ENCODE measurements around the gene CORO2B. TPM values are rescaled to one million over a fixed set of nuclear protein-coding genes. Genes with fewer than 3 reads are reported as not detected.

The CORO2B gene
- polyA plus RNA-seq, 3 donors = 1.8 to 19.7 (median 7.8) TPM

- 48 to 62% (median 51%) methylated on average over 3 of the region's 3 CpGs for WGBS, 3 donors
These were observed 139.2 kb downstream of the CORO2B start for GRCh38 chr15:68717951-68718350.

DNA sequence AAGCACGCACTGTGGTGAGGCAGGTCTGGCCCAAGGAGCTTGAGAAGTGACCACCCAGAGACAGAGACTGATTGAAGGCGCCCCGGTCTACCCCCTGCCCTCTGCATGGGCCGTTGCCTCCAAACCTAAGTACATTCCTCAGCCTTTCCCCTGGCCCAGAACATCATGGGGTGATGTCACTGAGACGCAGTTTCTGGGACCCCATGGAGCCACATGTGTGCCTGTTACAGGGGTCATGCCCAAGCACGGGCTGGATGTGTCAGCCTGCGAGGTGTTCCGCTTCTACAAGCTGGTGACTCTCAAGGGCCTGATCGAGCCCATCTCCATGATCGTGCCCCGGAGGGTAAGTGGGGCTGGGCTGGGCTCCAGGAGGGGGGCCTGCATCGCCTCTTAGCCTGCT lies 139.7 kb downstream of the CORO2B start:
- no peak overlapping the region for H3K27ac ChIP-seq (ENCODE audit: low read depth, low read length)
- 88 to 98% (median 91%) methylated on average over 12 of the region's 12 CpGs for WGBS, 3 donors

More at GRCh38 chr15:68717951-68718350, 139.2 kb downstream of the CORO2B start:
- H3K27ac ChIP-seq (ENCODE audit: low read depth, low read length) = no peak overlapping the region

DNA sequence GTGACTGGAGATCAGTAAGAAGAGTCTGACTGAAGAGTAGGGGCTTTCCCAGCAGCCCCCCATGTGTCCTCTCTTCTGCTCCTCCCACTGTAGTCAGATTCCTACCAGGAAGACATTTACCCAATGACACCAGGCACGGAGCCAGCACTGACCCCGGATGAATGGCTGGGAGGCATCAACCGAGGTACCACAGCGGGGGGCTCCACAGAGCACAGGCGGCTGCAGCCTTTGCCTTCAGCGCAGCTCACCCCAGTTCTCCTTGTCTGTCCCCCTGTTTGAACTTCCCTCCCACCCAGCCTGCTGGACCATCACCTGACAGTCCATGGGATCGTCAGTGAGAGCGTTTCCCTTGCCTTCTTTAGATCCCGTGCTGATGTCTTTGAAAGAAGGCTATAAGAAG lies 140.3 kb downstream of the CORO2B start:
- WGBS, 3 donors = 87 to 92% (median 88%) methylated on average over 9 of the region's 9 CpGs
- H3K27ac ChIP-seq (ENCODE audit: low read depth, low read length) = no peak overlapping the region

- no peak overlapping the region for H3K27ac ChIP-seq (ENCODE audit: low read depth, low read length)
- WGBS, 3 donors = 76 to 87% (median 78%) methylated on average over 10 of the region's 10 CpGs
These were observed 140.9 kb downstream of the CORO2B start for GRCh38 chr15:68719672-68720071.

DNA sequence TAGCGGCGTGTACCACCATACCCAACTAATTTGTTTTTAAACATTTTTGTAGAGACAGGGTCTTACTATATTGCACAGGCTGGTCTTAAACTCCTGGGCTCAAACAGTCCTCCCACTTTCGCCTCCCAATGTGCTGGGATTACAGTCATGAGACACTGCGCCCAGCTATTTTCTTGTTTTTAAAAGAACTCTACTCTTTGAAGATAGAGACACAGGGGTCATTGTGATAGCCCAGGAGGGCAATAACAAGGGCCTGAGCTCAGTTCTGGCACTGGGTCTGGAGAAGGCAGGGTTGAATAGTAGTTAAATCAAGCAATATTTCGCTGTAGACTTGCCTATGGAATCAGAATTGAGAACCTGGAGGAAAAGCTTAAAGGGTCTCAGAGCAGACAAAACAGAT lies 143.1 kb downstream of the CORO2B start:
- no peak overlapping the region for H3K27ac ChIP-seq (ENCODE audit: low read depth, low read length)
- WGBS, 3 donors = 89 to 96% (median 96%) methylated on average over 5 of the region's 5 CpGs

GRCh38 chr15:68725736-68726135 lies 146.9 kb downstream of the CORO2B start:
- WGBS, 3 donors = 18 to 51% (median 25%) methylated on average over 14 of the region's 14 CpGs

DNA sequence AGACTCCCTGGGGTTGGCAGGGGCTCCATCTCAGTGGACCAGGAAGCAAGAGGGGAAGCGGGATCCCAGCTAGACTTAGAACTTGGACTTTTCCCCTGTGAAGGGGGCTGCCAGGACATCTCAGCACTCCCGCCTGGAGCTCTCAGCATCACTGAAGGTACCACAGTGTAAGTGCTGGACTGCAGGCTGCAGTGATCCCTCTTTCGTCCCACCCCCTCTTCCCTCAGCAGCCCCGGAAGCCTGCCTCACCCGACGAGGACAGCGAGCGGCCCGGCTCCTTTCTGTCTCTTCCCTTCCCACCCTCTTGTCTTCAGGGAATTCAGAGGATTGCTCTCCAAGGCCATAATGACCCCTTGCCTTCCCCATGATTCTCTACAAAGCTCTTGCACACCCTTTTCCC lies 147.5 kb downstream of the CORO2B start:
- H3K27ac ChIP-seq (ENCODE audit: low read depth, low read length) = no peak overlapping the region
- WGBS, 3 donors = 52 to 71% (median 69%) methylated on average over 9 of the region's 9 CpGs

More at GRCh38 chr15:68725736-68726135, 146.9 kb downstream of the CORO2B start:
- H3K27ac ChIP-seq (ENCODE audit: low read depth, low read length) = no peak overlapping the region

GRCh38 chr15:68729789-68730411 lies 151.1 kb downstream of the CORO2B start:
- WGBS, 3 donors = 25 to 37% (median 27%) methylated on average over 8 of the region's 8 CpGs

GRCh38 chr15:68730471-68730919 lies 151.7 kb downstream of the CORO2B start:
- no peak overlapping the region for H3K27ac ChIP-seq (ENCODE audit: low read depth, low read length)
- WGBS, 3 donors = 44 to 54% (median 44%) methylated on average over 6 of the region's 6 CpGs

More at GRCh38 chr15:68729789-68730411, 151.1 kb downstream of the CORO2B start:
- no peak overlapping the region for H3K27ac ChIP-seq (ENCODE audit: low read depth, low read length)

- 53 to 64% (median 63%) methylated on average over 15 of the region's 15 CpGs for WGBS, 3 donors
- H3K27ac ChIP-seq (ENCODE audit: low read depth, low read length) = no peak overlapping the region
These were observed 152.4 kb downstream of the CORO2B start for GRCh38 chr15:68730976-68731897.

DNA sequence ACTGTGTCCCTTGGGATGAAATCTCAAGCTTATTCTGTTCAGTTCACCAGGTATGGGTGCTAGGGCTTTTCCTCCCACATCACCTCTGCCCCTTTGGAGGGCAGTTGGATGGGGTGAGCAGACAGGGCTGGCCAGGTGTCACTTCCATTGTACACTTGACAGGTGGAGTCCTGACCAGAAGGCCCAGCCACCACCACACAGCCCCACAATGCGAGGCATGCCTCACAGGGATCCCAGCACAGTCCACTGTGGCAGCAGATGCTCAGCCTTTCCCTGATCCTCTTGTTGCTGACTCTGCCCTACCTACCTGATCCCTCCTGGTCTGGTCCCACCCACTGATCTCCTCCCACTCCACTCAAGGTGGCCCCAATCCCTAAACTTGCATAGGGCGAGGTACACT lies 153.7 kb downstream of the CORO2B start:
- WGBS, 3 donors = 94 to 100% (median 97%) methylated on average over 2 of the region's 2 CpGs
- no peak overlapping the region for H3K27ac ChIP-seq (ENCODE audit: low read depth, low read length)

GRCh38 chr15:68733666-68734065 lies 154.9 kb downstream of the CORO2B start:
- H3K27ac ChIP-seq (ENCODE audit: low read depth, low read length) = no peak overlapping the region
- 19 to 53% (median 21%) methylated on average over 6 of the region's 6 CpGs for WGBS, 3 donors

GRCh38 chr15:68734352-68734751 lies 155.6 kb downstream of the CORO2B start:
- no peak overlapping the region for H3K27ac ChIP-seq (ENCODE audit: low read depth, low read length)

- no peak overlapping the region for H3K27ac ChIP-seq (ENCODE audit: low read depth, low read length)
These were observed 156.1 kb downstream of the CORO2B start for GRCh38 chr15:68734881-68735280.

GRCh38 chr15:68735610-68736009 lies 156.8 kb downstream of the CORO2B start:
- no peak overlapping the region for H3K27ac ChIP-seq (ENCODE audit: low read depth, low read length)

DNA sequence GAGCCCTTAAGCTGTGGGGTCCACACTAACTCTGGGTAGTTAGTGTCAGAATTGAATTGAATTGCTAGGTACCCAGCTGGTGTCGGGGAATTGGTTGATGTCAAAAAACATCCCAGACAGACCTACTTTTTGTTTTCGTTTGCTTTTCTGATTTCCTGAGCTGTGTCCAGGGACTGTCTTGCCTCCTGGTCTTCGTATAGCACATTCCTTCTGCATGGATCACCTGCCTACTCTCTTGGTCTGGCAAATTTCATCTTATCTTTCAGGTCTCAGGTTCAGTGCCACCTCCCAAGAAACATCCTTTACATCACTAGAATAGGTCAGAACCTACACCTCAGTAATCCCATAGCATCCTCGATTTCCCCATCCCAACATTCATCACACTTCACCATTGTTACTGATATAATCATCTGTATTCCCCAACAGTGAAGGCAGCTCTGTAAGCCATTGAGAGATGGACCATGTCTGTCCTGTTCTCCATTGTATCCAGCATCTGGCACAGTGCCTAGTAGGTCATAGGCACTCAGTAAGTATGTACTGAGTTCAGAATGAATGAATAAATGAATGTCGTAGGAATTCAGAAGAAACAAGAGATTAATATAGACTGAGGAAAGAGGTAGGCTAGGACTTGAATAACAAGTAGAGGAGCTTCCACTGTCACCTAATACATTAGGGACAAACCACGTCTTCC lies 160.7 kb downstream of the CORO2B start:
- no peak overlapping the region for H3K27ac ChIP-seq (ENCODE audit: low read depth, low read length)
- WGBS, 3 donors = 75 to 80% (median 79%) methylated on average over 6 of the region's 6 CpGs

DNA sequence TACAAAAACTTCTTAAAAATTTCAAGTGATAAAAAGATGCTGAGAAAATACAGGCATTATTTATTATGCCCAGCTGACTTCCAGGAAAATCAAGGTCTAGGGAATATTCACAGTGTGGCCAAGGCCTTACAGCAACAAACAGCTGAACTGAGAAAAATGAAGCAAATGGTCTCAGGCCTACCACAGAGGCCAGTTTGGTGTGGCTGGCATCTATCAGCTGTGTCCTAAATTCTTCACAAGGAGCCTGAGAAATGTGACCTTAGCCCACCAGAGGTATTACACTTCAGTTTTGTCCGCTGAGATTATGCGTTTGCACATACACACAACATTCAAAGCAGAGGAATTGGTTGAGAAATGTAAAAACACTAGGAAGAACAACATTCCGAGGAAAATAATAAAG lies 164.5 kb downstream of the CORO2B start:
- WGBS, 3 donors = 95 to 97% (median 96%) methylated on average over 3 of the region's 3 CpGs
- no peak overlapping the region for H3K27ac ChIP-seq (ENCODE audit: low read depth, low read length)

DNA sequence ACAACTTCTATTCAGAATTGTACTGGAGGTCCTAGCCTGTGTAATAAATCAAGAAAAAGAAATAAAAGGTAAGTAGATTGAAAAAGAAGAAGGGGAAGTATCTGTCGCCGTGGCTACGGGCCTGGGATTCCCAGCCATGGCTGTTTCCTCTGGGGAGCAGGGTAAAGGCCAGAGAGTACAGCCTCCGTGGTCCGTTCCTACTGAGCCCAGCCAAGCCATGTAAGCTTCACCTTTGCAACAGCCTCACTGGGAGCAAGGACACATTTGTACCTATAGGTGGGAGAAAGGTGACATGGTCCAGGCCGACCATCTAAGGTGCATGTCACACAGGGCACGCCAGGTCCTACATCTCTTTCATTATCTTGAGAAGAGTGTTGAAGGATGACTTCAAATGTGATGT lies 170.6 kb downstream of the CORO2B start:
- H3K27ac ChIP-seq (ENCODE audit: low read depth, low read length) = no peak overlapping the region
- 76 to 82% (median 82%) methylated on average over 7 of the region's 7 CpGs for WGBS, 3 donors

GRCh38 chr15:68749793-68750192 lies 171.0 kb downstream of the CORO2B start:
- H3K27ac ChIP-seq (ENCODE audit: low read depth, low read length) = no peak overlapping the region
- WGBS, 3 donors = 56 to 78% (median 71%) methylated on average over 2 of the region's 2 CpGs
